ENCODE data around the gene SERPINE1.

SERPINE1 gene

DNA sequence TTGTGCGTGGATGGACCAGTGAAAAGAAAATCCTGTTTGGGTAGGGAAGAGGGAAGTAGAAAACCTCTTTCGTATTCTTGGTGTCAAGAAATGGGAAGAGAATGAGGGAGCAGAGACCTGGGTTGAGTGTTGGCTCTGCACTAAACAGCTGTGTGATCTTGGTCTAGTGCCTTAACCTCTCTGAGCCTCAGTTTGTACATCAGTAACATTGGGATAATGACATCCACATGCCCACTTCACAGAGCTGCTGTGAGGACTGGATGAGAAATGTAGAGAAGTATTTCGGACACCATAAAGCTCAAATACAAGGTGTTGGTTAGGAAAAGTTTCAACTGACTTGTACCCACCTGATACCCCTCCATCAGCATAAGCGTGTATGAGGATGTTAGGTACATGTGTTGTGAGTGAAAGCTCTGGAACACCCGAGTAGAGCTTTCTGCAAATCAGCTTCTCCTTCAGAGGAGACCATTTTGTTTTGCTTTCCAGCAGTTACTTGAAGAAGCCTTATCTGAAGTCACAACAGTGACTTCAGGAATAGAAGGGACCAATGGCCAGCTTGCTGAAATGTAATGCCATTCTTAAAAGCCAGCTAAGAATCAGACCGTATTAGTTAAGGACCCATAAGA is 30.5 kb upstream of the SERPINE1 start:
- TF ChIP-seq TAF1 (IDR thresholded peaks at IDR 0.05; ENCODE audit: borderline replicate concordance, insufficient read depth, low read length) (no peak), POLR2AphosphoS5 (IDR thresholded peaks at IDR 0.05; ENCODE audit: low read depth, low read length) (no peak), SIN3A (IDR thresholded peaks at IDR 0.05; ENCODE audit: borderline replicate concordance, insufficient read depth, low read length) (no peak), FOXP2 (optimal IDR thresholded peaks at IDR 0.05; ENCODE audit: borderline replicate concordance, extremely low read depth, extremely low read length, insufficient read depth) (no peak)
- TF ChIP-seq, protein P1, sequence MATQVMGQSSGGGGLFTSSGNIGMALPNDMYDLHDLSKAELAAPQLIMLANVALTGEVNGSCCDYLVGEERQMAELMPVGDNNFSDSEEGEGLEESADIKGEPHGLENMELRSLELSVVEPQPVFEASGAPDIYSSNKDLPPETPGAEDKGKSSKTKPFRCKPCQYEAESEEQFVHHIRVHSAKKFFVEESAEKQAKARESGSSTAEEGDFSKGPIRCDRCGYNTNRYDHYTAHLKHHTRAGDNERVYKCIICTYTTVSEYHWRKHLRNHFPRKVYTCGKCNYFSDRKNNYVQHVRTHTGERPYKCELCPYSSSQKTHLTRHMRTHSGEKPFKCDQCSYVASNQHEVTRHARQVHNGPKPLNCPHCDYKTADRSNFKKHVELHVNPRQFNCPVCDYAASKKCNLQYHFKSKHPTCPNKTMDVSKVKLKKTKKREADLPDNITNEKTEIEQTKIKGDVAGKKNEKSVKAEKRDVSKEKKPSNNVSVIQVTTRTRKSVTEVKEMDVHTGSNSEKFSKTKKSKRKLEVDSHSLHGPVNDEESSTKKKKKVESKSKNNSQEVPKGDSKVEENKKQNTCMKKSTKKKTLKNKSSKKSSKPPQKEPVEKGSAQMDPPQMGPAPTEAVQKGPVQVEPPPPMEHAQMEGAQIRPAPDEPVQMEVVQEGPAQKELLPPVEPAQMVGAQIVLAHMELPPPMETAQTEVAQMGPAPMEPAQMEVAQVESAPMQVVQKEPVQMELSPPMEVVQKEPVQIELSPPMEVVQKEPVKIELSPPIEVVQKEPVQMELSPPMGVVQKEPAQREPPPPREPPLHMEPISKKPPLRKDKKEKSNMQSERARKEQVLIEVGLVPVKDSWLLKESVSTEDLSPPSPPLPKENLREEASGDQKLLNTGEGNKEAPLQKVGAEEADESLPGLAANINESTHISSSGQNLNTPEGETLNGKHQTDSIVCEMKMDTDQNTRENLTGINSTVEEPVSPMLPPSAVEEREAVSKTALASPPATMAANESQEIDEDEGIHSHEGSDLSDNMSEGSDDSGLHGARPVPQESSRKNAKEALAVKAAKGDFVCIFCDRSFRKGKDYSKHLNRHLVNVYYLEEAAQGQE (IDR thresholded peaks at IDR 0.05; ENCODE audit: insufficient read depth in 1 of 2, low read depth in 2 of 2, low read length in 2 of 2): no peak

DNA sequence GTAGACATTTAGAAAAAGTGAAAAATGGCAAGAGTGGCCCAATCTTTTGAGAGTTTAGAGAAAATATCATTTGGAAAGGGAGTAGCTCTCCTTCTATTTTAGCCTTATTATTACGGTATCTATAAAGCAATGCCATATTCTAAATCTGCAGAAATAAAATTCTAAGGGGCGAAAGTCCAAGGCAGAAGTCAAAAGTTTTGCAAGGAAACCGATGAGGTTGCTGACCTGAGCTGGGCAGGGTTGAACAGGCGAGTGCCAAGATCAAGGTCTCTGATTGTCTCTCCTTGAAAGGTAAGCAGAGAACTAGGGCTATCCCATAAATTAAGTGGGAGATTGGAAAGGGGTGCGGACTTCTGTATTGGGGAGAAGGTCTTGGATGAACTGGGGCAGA is 30.0 kb upstream of the SERPINE1 start:
- TF ChIP-seq FOXP2 (optimal IDR thresholded peaks at IDR 0.05; ENCODE audit: borderline replicate concordance, extremely low read depth, extremely low read length, insufficient read depth) (no peak), TAF1 (IDR thresholded peaks at IDR 0.05; ENCODE audit: borderline replicate concordance, insufficient read depth, low read length) (no peak), POLR2AphosphoS5 (IDR thresholded peaks at IDR 0.05; ENCODE audit: low read depth, low read length) (no peak), SIN3A (IDR thresholded peaks at IDR 0.05; ENCODE audit: borderline replicate concordance, insufficient read depth, low read length) (no peak)
- TF ChIP-seq, protein P1 (IDR thresholded peaks at IDR 0.05; ENCODE audit: insufficient read depth in 1 of 2, low read depth in 2 of 2, low read length in 2 of 2): no peak

DNA sequence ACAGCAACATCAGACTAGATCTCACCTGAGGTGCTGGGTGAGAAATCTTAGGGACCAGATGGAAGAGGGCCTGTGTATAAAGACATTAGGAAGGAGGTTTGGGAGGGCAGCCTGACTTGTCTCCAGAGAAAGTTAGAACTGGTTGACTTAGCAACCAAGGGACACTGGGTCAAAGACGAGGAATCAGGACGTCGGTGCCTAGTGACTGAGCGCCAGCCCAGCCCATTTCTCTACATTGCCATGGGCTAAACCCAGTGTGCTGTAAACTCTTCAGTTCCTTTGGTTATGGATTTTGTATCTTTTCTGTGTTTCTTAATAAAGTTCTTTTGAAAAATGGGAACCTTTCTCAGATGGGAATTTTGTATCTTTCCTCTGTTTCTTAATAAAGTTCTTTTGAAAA is 29.3 kb upstream of the SERPINE1 start:
- TF ChIP-seq FOXP2 (optimal IDR thresholded peaks at IDR 0.05; ENCODE audit: borderline replicate concordance, extremely low read depth, extremely low read length, insufficient read depth) (no peak), SIN3A (IDR thresholded peaks at IDR 0.05; ENCODE audit: borderline replicate concordance, insufficient read depth, low read length) (no peak), POLR2AphosphoS5 (IDR thresholded peaks at IDR 0.05; ENCODE audit: low read depth, low read length) (no peak), TAF1 (IDR thresholded peaks at IDR 0.05; ENCODE audit: borderline replicate concordance, insufficient read depth, low read length) (no peak)
- TF ChIP-seq, protein P1 (IDR thresholded peaks at IDR 0.05; ENCODE audit: insufficient read depth in 1 of 2, low read depth in 2 of 2, low read length in 2 of 2): no peak

DNA sequence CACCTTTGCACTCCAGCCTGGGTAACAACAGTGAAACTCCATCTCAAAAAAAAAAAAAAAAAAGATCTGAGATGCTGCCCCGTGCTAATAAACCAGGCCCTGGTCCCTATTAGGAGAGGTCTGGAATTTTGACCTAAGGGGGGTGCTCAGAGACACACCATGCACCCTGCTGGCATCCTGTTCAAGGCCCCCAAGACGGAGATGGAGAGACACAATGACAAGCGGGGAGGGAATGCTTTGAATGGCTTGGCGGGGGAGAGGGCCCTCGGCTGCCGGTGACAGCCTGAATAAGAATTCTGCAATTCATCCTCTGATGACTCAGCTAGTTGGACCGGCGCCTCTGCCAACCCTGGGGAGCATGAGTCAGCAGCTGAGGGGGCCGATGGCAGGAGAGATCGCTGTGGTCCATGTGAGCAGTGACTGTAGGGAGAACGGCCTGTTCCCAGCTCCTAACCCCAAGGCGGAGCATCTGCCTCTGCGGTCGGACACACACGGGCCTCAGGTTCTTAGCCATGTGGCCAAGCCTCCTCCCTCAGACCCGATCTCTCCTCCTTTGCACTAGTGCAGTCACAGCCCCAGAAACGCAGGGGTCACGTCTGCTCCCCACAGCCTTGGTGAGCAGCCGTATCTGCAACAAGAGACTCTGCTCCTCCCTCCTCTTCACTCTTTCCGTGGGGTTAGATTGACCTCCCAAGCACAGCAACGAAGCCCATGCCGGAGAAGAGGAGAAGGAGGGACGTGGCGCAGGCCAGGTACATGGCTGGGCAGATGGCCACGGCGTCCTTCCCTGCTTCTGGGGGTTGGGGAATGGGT is 26.7 kb upstream of the SERPINE1 start:
- no peak for TF ChIP-seq TAF1 (IDR thresholded peaks at IDR 0.05; ENCODE audit: borderline replicate concordance, insufficient read depth, low read length)
- peak; percentile 54 for TF ChIP-seq FOXP2 (optimal IDR thresholded peaks at IDR 0.05; ENCODE audit: borderline replicate concordance, extremely low read depth, extremely low read length, insufficient read depth)

DNA sequence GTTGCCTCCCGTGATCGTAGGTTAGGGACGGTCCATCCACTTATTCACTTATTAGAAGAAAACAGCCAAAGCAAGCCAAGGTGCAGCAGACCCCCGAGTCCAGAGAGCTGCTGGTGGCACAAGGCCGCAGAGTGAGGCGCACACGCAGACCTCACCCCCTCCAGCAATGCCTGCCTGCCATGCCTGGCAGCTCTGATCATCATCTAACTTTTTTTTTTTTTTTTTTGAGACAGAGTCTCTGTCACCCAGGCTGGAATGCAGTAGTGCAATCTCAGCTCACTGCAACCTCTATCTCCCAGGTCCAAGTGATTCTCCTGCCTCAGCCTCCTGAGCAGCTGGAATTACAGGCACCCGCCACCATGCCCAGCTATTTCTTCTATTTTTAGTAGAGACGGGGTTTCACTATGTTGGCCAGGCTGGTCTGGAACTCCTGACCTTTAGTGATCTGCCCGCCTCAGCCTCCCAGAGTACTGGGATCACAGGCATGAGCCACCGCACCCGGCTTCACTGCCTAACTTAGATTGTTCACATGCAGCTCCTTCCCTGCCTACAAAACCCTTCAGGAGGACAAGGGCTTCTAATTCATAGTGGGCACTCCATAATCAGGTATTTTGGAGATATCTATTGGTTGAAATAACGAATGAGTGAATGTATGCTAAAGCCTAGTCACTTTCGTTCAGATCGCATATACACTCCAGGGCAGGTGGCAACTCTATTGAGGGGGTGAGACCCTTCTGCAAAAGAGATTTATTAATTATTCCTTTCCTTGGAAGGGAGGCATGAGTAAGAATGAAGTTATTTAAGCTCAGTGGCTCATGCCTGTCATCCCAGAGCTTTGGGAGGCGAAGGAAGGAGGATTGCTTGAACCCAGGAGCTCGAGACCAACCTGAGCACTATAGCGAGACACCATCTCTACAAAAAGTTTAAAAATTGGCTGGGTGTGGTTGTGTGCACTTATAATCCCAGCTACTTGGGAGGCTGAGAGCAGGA is 25.8 kb upstream of the SERPINE1 start:
- TF ChIP-seq TAF1 (IDR thresholded peaks at IDR 0.05; ENCODE audit: borderline replicate concordance, insufficient read depth, low read length) (no peak), SIN3A (IDR thresholded peaks at IDR 0.05; ENCODE audit: borderline replicate concordance, insufficient read depth, low read length) (no peak), POLR2AphosphoS5 (IDR thresholded peaks at IDR 0.05; ENCODE audit: low read depth, low read length) (no peak), FOXP2 (optimal IDR thresholded peaks at IDR 0.05; ENCODE audit: borderline replicate concordance, extremely low read depth, extremely low read length, insufficient read depth) (no peak)
- TF ChIP-seq, protein P1 (IDR thresholded peaks at IDR 0.05; ENCODE audit: insufficient read depth in 1 of 2, low read depth in 2 of 2, low read length in 2 of 2): no peak
